Right hindlimb (tissue), 1 donor: ENCODE measurements around the gene TBCCD1.
"Not testable (repeated sequence)": the region's sequence is repeated elsewhere in the genome, so short reads cannot be mapped to it uniquely, and the experiment has no call there.

Experiments
- DNase-seq: peaks from one replicate; pipeline ENCODE4 v3.0.0-alpha.2; 2018

The TBCCD1 gene

GRCh38 chr3:186551387-186551786 is 15.8 kb downstream of the TBCCD1 start:
- DNase-seq, result no peak

GRCh38 chr3:186549497-186549896 is 17.6 kb downstream of the TBCCD1 start:
- DNase-seq, result no peak

GRCh38 chr3:186544281-186544680 is 22.9 kb downstream of the TBCCD1 start, which contains the start of gene CRYGS:
CRYGS (minus strand) TSS chr3:186544380; CDS start chr3:186544326, 54 bp downstream.
- no peak for DNase-seq

GRCh38 chr3:186540835-186541226 is 26.3 kb downstream of the TBCCD1 start:
- no peak for DNase-seq

GRCh38 chr3:186540221-186540834 is 26.8 kb downstream of the TBCCD1 start:
- peak; percentile 73 for DNase-seq

GRCh38 chr3:186538779-186539178 is 28.4 kb downstream of the TBCCD1 start:
- no peak for DNase-seq

GRCh38 chr3:186536883-186537844 is 30.0 kb downstream of the TBCCD1 start:
- DNase-seq, result no peak

- DNase-seq, result no peak
Measured at GRCh38 chr3:186534113-186534669, 32.9 kb downstream of the TBCCD1 start.

GRCh38 chr3:186532598-186533072 is 34.5 kb downstream of the TBCCD1 start:
- DNase-seq, result no peak

GRCh38 chr3:186531694-186532093 is 35.4 kb downstream of the TBCCD1 start:
- not testable (repeated sequence) for DNase-seq

- no peak for DNase-seq
Measured at GRCh38 chr3:186530415-186530814, 36.7 kb downstream of the TBCCD1 start.

GRCh38 chr3:186529201-186529999 is 37.7 kb downstream of the TBCCD1 start:
- no peak for DNase-seq

GRCh38 chr3:186526256-186526606 is 40.9 kb downstream of the TBCCD1 start:
- DNase-seq, result peak; percentile 24

- no peak for DNase-seq
Measured at GRCh38 chr3:186525369-186526255, 41.5 kb downstream of the TBCCD1 start.

- no peak for DNase-seq
Measured at GRCh38 chr3:186524616-186525015, 42.5 kb downstream of the TBCCD1 start.

GRCh38 chr3:186523434-186523833 is 43.7 kb downstream of the TBCCD1 start:
- no peak for DNase-seq

GRCh38 chr3:186523022-186523421 is 44.1 kb downstream of the TBCCD1 start:
- DNase-seq, result no peak

GRCh38 chr3:186520957-186521842 is 45.9 kb downstream of the TBCCD1 start:
- DNase-seq, result no peak

- DNase-seq, result no peak
Measured at GRCh38 chr3:186520431-186520830, 46.7 kb downstream of the TBCCD1 start.

GRCh38 chr3:186519021-186519658 is 48.0 kb downstream of the TBCCD1 start:
- no peak for DNase-seq
